BLaER1 (cell line): ENCODE measurements around the gene KIAA0232.
"Not testable (repeated sequence)": the region's sequence is repeated elsewhere in the genome, so short reads cannot be mapped to it uniquely, and the experiment has no call there.

ENCODE experiments used
- H3K27ac ChIP-seq: shearing (Covaris generic); formaldehyde crosslinking; 2 replicates; pipeline ENCODE4 v1.8.1; 2022
- H3K27me3 ChIP-seq: shearing (Covaris generic); formaldehyde crosslinking; 2 replicates; pipeline ENCODE4 v1.8.1; 2022
- H3K36me3 ChIP-seq: shearing (Covaris generic); formaldehyde crosslinking; 2 replicates; pipeline ENCODE4 v1.8.1; 2022
- H3K4me1 ChIP-seq: shearing (Covaris generic); formaldehyde crosslinking; 2 replicates; pipeline ENCODE4 v1.8.1; 2022
- H3K4me2 ChIP-seq: shearing (Covaris generic); formaldehyde crosslinking; 2 replicates; pipeline ENCODE4 v1.8.1; 2022
- H3K4me3 ChIP-seq: shearing (Covaris generic); formaldehyde crosslinking; 2 replicates; pipeline ENCODE4 v1.8.1; 2022
- H3K9ac ChIP-seq: shearing (Covaris generic); formaldehyde crosslinking; 2 replicates; pipeline ENCODE4 v1.8.1; 2022
- H3K9me3 ChIP-seq: shearing (Covaris generic); formaldehyde crosslinking; 2 replicates; pipeline ENCODE4 v1.8.1; 2022
- H4K20me1 ChIP-seq: shearing (Covaris generic); formaldehyde crosslinking; 2 replicates; pipeline ENCODE4 v1.8.1; 2022
- Cebpa-rat ChIP-seq: shearing (Covaris generic); IDR thresholded peaks from 2 replicates; pipeline ENCODE4 v1.8.1; 2022

The KIAA0232 gene

DNA sequence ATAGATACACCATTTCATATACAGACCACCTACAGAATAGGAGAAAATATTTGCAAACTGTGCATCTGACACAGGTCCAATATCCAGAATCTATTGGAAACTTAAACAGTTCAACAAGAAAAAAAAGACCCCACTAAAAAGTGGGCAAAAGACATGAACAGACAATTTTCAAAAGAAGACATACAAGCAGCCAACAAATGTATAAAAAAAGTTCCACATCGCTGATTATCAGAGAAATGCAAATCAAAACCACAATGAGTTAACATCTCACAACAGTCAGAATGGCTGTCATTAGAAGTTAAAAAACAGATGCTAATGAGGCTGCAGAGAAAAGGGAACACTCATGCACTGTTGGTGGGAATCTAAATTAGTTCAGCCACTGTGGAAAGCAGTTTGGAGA lies 36.8 kb downstream of the KIAA0232 start:
- Histone ChIP-seq H3K9me3 (peaks cover 61% of the 10 kb centered on the region), H3K4me3 (no peak overlapping the region), H3K27me3 (no peaks in the 10 kb centered on the region), H4K20me1 (peaks cover 48% of the 10 kb centered on the region), H3K4me2 (no peak overlapping the region), H3K36me3 (peaks cover 60% of the 10 kb centered on the region), H3K4me1 (no peaks in the 10 kb centered on the region), H3K27ac (no peak overlapping the region), H3K9ac (no peak overlapping the region)
- TF ChIP-seq Cebpa-rat, result no peak

DNA sequence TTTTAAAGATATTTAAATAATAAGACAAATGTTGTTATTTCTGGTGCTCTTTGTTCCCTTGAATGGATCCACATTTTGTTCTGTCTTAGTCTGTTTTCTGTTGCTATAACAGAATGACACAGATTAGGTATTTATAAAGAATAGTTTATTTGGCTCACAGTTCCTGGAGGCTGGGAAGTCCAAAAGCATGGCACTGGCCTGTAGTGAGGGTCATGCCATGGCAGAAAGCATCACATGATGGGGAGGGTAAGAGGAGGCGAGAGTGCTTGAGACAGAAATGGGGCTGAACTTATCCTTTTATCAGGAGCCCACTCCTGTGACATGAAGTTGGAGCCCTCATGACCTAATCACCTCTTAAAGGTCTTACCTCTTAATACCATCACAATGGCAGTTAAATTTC lies 38.2 kb downstream of the KIAA0232 start:
- Histone ChIP-seq H3K4me2 (no peak overlapping the region), H3K4me3 (no peak overlapping the region), H3K36me3 (peaks cover 67% of the 10 kb centered on the region), H3K9ac (no peak overlapping the region), H3K9me3 (peaks cover 57% of the 10 kb centered on the region), H3K27ac (no peak overlapping the region), H4K20me1 (peaks cover 48% of the 10 kb centered on the region), H3K4me1 (peaks cover 10% of the 10 kb centered on the region), H3K27me3 (no peaks in the 10 kb centered on the region)
- no peak for TF ChIP-seq Cebpa-rat

DNA sequence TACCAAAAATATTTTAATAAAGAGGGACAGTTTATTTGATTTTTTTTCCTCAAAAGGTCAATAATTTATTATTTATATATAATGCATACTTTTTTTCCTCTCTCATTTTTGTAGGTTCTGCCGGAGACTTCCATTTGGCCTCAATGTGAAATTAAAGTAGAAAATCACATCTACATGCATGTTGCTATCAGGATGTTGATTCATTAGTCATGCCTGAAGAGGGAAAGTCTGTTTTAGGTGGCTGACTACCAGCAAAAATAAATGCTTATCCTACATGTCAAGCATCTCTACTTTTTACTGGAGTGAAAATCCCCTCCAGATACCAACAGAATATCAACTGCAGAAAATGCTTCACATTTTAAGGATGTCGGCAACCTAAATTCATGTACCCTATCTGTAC lies 41.5 kb downstream of the KIAA0232 start:
- H4K20me1 ChIP-seq, result peaks cover 73% of the 10 kb centered on the region
- no peak overlapping the region for H3K27ac ChIP-seq
- TF ChIP-seq Cebpa-rat, result no peak
- H3K4me1 ChIP-seq, result peaks cover 20% of the 10 kb centered on the region
- H3K4me2 ChIP-seq, result no peak overlapping the region
- H3K9ac ChIP-seq, result no peak overlapping the region
- no peak overlapping the region for H3K4me3 ChIP-seq
- peaks cover 74% of the 10 kb centered on the region for H3K36me3 ChIP-seq
- peaks cover 29% of the 10 kb centered on the region for H3K9me3 ChIP-seq
- H3K27me3 ChIP-seq, result no peaks in the 10 kb centered on the region

DNA sequence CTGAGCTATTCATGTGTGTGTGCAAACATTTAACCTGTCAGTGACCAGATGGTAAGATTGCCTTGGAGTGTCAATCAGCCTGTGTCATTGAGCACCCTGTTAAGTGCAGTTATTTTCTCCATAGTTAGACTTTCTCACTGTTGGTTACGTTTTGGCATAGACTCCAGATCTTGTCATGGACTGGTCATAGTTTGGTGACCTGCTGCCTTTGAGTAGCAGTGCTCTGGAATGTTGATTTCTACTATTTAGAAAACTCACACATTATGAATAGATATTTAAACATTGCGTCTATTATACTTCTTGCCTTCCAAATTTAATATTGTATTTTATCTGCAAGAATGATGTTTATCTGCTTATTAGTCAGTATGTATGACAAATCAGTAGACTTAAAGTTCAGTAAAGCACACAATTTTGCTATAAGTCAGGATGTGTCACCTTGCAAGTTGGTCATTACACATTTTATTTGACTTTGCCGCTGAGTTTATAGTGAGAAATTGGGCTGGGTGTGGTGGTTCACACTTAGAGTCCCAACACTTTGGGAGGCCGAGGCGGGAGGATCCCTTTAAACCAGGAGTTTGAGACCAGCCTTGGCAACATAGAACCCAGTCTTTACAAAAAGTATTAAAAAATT lies 42.4 kb downstream of the KIAA0232 start:
- Histone ChIP-seq H3K27me3 (no peaks in the 10 kb centered on the region), H3K27ac (no peak overlapping the region), H4K20me1 (peaks cover 81% of the 10 kb centered on the region), H3K36me3 (peaks cover 74% of the 10 kb centered on the region), H3K4me1 (peaks cover 20% of the 10 kb centered on the region), H3K9ac (no peak overlapping the region), H3K4me2 (peak overlapping the region; percentile 15; the same call in 1 of the 2 replicates), H3K4me3 (no peak overlapping the region), H3K9me3 (peaks cover 21% of the 10 kb centered on the region)
- no peak for TF ChIP-seq Cebpa-rat

DNA sequence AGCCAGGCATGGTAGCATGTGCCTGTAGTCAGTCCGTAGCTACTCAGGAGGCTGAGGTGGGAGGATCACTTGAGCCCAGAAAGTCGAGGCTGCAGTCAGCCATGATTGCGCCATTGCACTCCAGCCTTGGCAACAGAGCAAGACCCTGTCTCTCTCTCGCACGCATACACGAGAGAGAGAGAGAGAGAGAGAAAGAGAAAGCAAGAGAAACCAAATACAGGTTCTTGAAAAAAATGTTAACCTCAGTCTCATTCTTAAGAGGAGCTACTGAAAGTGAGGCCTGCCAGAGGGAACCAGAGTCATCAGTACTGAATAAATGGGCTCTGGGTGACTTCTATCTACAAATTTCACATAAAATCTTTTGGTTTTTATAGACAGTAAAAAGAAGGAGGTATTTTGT lies 42.9 kb downstream of the KIAA0232 start:
- no peak for TF ChIP-seq Cebpa-rat
- H4K20me1 ChIP-seq, result peaks cover 87% of the 10 kb centered on the region

DNA sequence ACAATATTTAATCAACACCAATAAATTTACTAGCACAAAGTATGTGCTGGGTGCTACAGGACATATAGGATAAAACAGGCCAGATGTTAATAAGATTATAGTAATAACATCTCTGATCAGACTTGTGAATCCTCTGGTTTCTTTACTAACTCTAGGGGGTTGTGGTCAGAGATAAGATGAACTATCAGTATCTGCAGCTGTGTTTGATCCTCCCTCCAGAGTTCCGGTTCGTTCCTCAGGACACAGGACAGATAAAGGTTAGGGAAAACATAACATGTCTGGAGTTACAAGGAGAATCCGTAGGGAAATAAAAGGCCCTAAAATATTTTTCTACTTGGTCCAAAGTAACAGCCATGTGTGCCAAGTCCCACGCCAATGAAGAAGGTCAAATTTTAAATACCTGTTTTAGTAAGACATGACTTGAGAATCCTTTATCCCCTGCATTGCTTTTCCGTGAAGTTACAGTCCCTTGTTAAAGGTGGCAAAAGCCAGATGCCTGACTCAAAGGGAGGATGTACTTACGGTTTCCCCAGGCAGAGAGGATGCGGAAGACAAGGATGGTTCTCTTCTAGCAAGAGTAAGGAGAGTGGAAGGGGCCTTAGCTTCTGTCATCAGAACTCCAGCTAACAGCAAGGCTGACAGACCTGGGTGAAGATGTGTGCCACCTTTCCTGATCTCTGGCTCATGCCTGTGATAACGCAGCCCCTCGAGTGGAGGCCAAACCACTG lies 44.4 kb downstream of the KIAA0232 start:
- Histone ChIP-seq H3K36me3 (peaks cover 83% of the 10 kb centered on the region), H3K9me3 (peaks cover 3% of the 10 kb centered on the region; the same call in 1 of the 2 replicates), H3K27ac (no peak overlapping the region), H3K4me2 (no peak overlapping the region), H3K4me3 (no peak overlapping the region), H3K27me3 (no peaks in the 10 kb centered on the region), H3K9ac (no peak overlapping the region), H3K4me1 (peaks cover 20% of the 10 kb centered on the region), H4K20me1 (peaks cover 89% of the 10 kb centered on the region)
- TF ChIP-seq Cebpa-rat, result no peak

More for the DNA sequence above, 42.9 kb downstream of the KIAA0232 start:
- Histone ChIP-seq H3K36me3 (peaks cover 76% of the 10 kb centered on the region), H3K27me3 (no peaks in the 10 kb centered on the region), H3K4me2 (peak overlapping the region; percentile 15), H3K9ac (no peak overlapping the region), H3K27ac (no peak overlapping the region), H3K9me3 (peaks cover 17% of the 10 kb centered on the region), H3K4me1 (peaks cover 20% of the 10 kb centered on the region), H3K4me3 (no peak overlapping the region)

DNA sequence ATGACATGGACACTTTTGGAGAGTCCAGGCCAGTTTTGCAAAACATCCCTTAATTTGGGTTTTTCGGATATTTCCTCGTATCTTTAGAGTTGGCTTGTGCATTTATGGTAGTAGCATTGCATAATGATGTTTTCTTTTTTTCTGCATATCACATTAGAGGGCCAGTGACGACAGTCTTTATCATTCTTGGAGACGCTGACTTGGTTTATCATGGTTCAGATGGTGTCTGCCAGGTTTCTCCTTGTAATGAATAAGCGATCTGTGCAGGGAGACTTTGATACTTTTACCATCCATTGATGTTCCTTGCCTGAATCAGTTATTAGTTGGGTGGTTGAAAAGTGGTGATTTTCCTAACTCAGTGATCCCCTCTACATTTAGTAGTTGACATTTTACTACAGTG lies 46.6 kb downstream of the KIAA0232 start:
- H4K20me1 ChIP-seq, result peaks cover 83% of the 10 kb centered on the region
- no peaks in the 10 kb centered on the region for H3K27me3 ChIP-seq
- H3K36me3 ChIP-seq, result peaks cover 100% of the 10 kb centered on the region
- TF ChIP-seq Cebpa-rat, result no peak
- no peak overlapping the region for H3K4me3 ChIP-seq
- H3K27ac ChIP-seq, result no peak overlapping the region
- peaks cover 4% of the 10 kb centered on the region; the same call in 1 of the 2 replicates for H3K9me3 ChIP-seq
- H3K4me1 ChIP-seq, result peaks cover 20% of the 10 kb centered on the region
- H3K4me2 ChIP-seq, result no peak overlapping the region
- H3K9ac ChIP-seq, result no peak overlapping the region

DNA sequence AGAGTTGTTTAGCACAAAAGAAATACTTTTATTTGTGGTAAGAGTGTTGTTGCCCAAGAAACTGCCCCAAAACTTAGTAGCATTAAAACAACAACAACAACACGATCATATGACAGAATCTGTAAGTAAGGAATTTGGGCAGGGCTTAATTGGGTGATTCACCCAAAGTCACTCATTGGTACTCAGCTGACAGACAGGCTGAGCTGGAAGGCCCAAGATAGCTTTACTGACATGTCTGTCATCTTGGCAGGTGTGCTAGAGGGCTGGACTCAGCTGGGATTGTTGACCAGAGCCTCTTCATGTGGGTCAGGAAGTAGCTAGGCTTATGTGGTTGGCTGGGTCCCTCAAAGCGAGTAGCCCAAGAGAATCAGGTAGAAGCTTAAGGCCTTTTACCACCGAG lies 52.3 kb downstream of the KIAA0232 start:
- no peak for TF ChIP-seq Cebpa-rat
- no peaks in the 10 kb centered on the region for H3K4me1 ChIP-seq
- H3K4me3 ChIP-seq, result no peak overlapping the region
- H4K20me1 ChIP-seq, result peaks cover 48% of the 10 kb centered on the region
- no peaks in the 10 kb centered on the region for H3K27me3 ChIP-seq
- H3K4me2 ChIP-seq, result no peak overlapping the region
- H3K9me3 ChIP-seq, result peaks cover 31% of the 10 kb centered on the region
- no peak overlapping the region for H3K9ac ChIP-seq
- H3K27ac ChIP-seq, result no peak overlapping the region
- peaks cover 76% of the 10 kb centered on the region for H3K36me3 ChIP-seq

DNA sequence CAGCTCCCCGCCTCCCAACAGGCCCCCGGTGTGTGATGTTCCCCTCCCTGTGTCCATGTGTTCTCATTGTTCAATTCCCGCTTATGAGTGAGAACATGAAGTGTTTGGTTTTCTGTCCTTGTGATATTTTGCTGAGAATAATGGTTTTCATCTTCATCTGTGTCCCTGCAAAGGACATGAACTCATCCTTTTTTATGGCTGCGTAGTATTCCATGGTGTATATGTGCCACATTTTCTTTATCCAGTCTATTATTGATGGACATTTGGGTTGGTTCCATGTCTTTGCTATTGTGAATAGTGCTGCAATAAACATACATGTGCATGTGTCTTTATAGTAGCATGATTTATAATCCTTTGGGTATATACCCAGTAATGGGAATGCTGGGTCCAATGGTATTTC lies 53.1 kb downstream of the KIAA0232 start:
- not testable (repeated sequence) for H3K4me2 ChIP-seq, H3K9ac ChIP-seq, H3K27ac ChIP-seq, H3K4me3 ChIP-seq, H3K4me1 ChIP-seq, H3K27me3 ChIP-seq
- H3K9me3 ChIP-seq, result peaks cover 31% of the 10 kb centered on the region
- H4K20me1 ChIP-seq, result peaks cover 48% of the 10 kb centered on the region
- H3K36me3 ChIP-seq, result peaks cover 74% of the 10 kb centered on the region

DNA sequence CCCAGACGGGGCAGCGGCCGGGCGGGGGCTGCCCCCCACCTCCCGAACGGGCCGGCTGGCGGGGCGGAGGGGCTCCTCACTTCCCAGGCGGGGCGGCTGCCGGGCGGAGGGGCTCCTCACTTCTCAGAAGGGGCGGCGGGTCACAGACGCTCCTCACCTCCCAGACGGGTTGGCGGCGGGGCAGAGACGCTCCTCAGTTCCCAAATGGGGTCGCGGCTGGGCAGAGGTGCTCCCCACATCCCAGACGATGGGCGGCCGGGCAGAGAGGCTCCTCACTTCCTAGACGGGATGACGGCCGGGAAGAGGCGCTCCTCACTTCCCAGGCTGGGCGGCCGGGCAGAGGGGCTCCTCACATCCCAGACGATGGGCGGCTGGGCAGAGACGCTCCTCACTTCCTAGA lies 54.6 kb downstream of the KIAA0232 start:
- H3K4me2 ChIP-seq, H3K27ac ChIP-seq, H3K9ac ChIP-seq, H3K4me3 ChIP-seq, H3K27me3 ChIP-seq, H3K4me1 ChIP-seq: not testable (repeated sequence)
- peaks cover 65% of the 10 kb centered on the region for H3K36me3 ChIP-seq
- H3K9me3 ChIP-seq, result peaks cover 31% of the 10 kb centered on the region
- H4K20me1 ChIP-seq, result peaks cover 52% of the 10 kb centered on the region
